ENCODE results near the gene ATP8B4. TPM values are rescaled to one million over a fixed set of nuclear protein-coding genes. Genes with fewer than 3 reads are reported as not detected.

Gene ATP8B4
- total and polyA plus RNA-seq, 2 of the 8 experiments (the other 6 are each of a cell fraction or from before 2014, with no cell fraction given): 0.17 to 0.24 TPM

GRCh38 chr15:49823987-49824774 lies 294.9 kb downstream of the ATP8B4 start:
- Histone ChIP-seq H3K4ac (replicated peaks; ENCODE audit: insufficient read length, low read depth, low read length) (no peak overlapping the region), H3K9ac (replicated peaks in 1 of 4; ENCODE audit: extremely low read depth in 1 of 4, low read depth in 3 of 4, low read length in 3 of 4) (no peak overlapping the region), H2BK12ac (ENCODE audit: low read depth, low read length) (no peak overlapping the region), H2BK15ac (ENCODE audit: low read length) (no peak overlapping the region), H2BK20ac (ENCODE audit: low read length) (no peak overlapping the region), H4K20me1 (replicated peaks in 1 of 2; ENCODE audit: control insufficient read depth in 1 of 2, insufficient read depth in 2 of 2, low read length in 2 of 2) (no peaks in the 10 kb centered on the region), H3K27me3 (replicated peaks in 1 of 4; ENCODE audit: control insufficient read depth in 3 of 4, extremely low read depth in 1 of 4, insufficient read depth in 3 of 4, low read length in 3 of 4) (no peaks in the 10 kb centered on the region), H2AK5ac (ENCODE audit: low read depth, low read length) (no peak overlapping the region), H3K14ac (ENCODE audit: insufficient read length) (no peak overlapping the region), H3K36me3 (ENCODE audit: control insufficient read depth in 2 of 4, insufficient read depth in 4 of 4, low read length in 3 of 4) (no peaks in the 10 kb centered on the region), H3K4me1 (replicated peaks in 1 of 4; ENCODE audit: control insufficient read depth in 3 of 4, insufficient read depth in 4 of 4, low read length in 3 of 4) (no peaks in the 10 kb centered on the region), H4K5ac (ENCODE audit: insufficient read length, low read depth, low read length) (no peak overlapping the region), H3K4me2 (ENCODE audit: insufficient read depth in 1 of 2, low read depth in 2 of 2, low read length in 2 of 2) (no peak overlapping the region), H3K56ac (replicated peaks; ENCODE audit: insufficient read length, low read depth, low read length) (no peak overlapping the region), H2BK5ac (ENCODE audit: low read depth, low read length) (no peak overlapping the region), H3K23me2 (ENCODE audit: low read depth, low read length) (no peaks in the 10 kb centered on the region), H3K79me2 (ENCODE audit: control insufficient read depth in 1 of 2, insufficient read depth in 2 of 2, low read length in 2 of 2) (no peaks in the 10 kb centered on the region), H3K4me3 (ENCODE audit: extremely low read depth in 1 of 4, insufficient read depth in 2 of 4, low read depth in 3 of 4, low read length in 4 of 4) (no peak overlapping the region), H3K27ac (ENCODE audit: low read depth, low read length) (no peak overlapping the region), H2AFZ (ENCODE audit: low read length) (no peak overlapping the region), H4K8ac (ENCODE audit: extremely low read depth, insufficient read depth, low read length) (no peak overlapping the region), H3K18ac (ENCODE audit: extremely low read depth, low read length) (no peak overlapping the region), H3K23ac (ENCODE audit: insufficient read length) (no peak overlapping the region), H2BK120ac (replicated peaks; ENCODE audit: low read depth, low read length) (no peak overlapping the region), H3K79me1 (ENCODE audit: low read depth, low read length) (no peaks in the 10 kb centered on the region), H4K91ac (replicated peaks; ENCODE audit: insufficient read length, low read length) (no peak overlapping the region), H3K9me3 (ENCODE audit: insufficient read depth in 2 of 2, low read depth in 1 of 2, low read length in 1 of 2) (no peaks in the 10 kb centered on the region)
- ChIA-PET CTCF (ENCODE audit: partially characterized antibody) (no interaction called here), POLR2A (ENCODE audit: partially characterized antibody) (no interaction called here)
- DNase-seq (ENCODE audit: low read depth in 1 of 2, low spot score in 2 of 2) (no peak), FAIRE-seq (no peak)
- WGBS, 2 experiments (ENCODE audit: extremely low coverage in 1 of 2, insufficient coverage in 1 of 2, insufficient read length in 1 of 2, insufficient replicate concordance in 2 of 2, low coverage in 1 of 2, low lambda C conversion rate in 2 of 2, missing lambda C conversion rate in 1 of 2): 93% methylated on average over 5 of the region's 5 CpGs; no CpG with 5 or more reads in 1 of the 2 experiments
